Tibial artery (tissue), 4 donors: ENCODE measurements around the gene TFEB.

Source experiments
- DNase-seq, 2 donors: peaks; one replicate each; pipeline ENCODE4 v3.0.0-alpha.2; 2019
- H3K27ac ChIP-seq, 2 donors: fragments of 200-600 bp; sonication (generic) in 1 of 2; 1 replicate in 1 of 2; 2 replicates in 1 of 2; pipeline ENCODE4 v1.5.1; 2018 to 2019; ENCODE audit warnings: mild to moderate bottlenecking in 1 of 2
- H3K27me3 ChIP-seq, 2 donors: fragments of 200-600 bp; sonication (generic) in 1 of 2; one replicate each; pipeline versions ENCODE4 v1.5.1 to v1.6.0; 2016 to 2019
- H3K36me3 ChIP-seq, 3 donors: fragments of 200-600 bp; sonication (generic) in 2 of 3; one replicate each; pipeline ENCODE4 v1.5.1; 2016 to 2019; ENCODE audit warnings: mild to moderate bottlenecking in 2 of 3
- H3K4me1 ChIP-seq, 4 donors: fragments of 200-600 bp; sonication (generic) in 2 of 4; 1 replicate in 3 of 4; 2 replicates in 1 of 4; pipeline ENCODE4 v1.5.1; 2016 to 2019
- H3K4me3 ChIP-seq, 2 donors: fragments of 200-600 bp; sonication (generic) in 1 of 2; 1 replicate in 1 of 2; 2 replicates in 1 of 2; pipeline ENCODE4 v1.5.1; 2018 to 2019; ENCODE audit warnings: mild to moderate bottlenecking in 2 of 2
- H3K9me3 ChIP-seq, 3 donors: fragments of 200-600 bp; sonication (generic) in 1 of 3; one replicate each; pipeline ENCODE4 v1.5.1; 2016 to 2019
- intact Hi-C: fragments of 100-400 bp; cut with DNase I; formaldehyde crosslinking; loops from one replicate; pipeline ENCODE4 v1.15.0; 2023; ENCODE audit warnings: low total_unique reads
- TF ChIP-seq, protein P1 (sequence below), 2 experiments: fragments of 200-600 bp in 1 of 2; fragments of 450-650 bp in 1 of 2; IDR thresholded peaks; one replicate each; pipeline ENCODE4 v1.5.1; 2017 to 2019; ENCODE audit warnings: antibody characterized with exemption in 2 of 2, mild to moderate bottlenecking in 1 of 2, moderate library complexity in 1 of 2

The TFEB gene

DNA sequence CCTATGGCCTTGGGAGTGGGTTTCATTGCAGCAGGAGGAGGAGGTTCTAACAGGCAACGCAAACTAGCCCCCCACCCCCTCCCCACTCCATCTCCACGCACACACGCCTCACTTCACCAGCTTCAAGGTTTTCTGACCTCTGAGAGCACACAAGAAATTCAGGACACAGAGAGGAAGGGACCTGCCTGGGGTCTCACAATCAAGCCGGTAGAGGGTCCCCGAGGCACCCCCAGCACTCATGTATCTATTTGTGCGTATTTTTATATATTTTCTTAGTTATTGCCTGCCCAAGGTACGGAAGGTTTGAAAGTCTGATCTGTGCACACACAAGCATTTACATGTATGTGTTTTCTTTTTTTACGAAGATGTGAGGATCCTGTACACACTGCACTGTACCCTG is 80.2 kb downstream of the TFEB start:
- Histone ChIP-seq H3K4me3 (no peak overlapping the region), H3K4me1 (no peaks in the 10 kb centered on the region), H3K36me3 (peaks cover 0 to 4% (median 0%) of the 10 kb centered on the region in 3 donors), H3K27ac (no peak overlapping the region), H3K27me3 (peaks cover 0 to 33% of the 10 kb centered on the region in 2 donors), H3K9me3 (no peaks in the 10 kb centered on the region)
- no peak for DNase-seq
- intact Hi-C loops, result no loop called here
- TF ChIP-seq, protein P1, sequence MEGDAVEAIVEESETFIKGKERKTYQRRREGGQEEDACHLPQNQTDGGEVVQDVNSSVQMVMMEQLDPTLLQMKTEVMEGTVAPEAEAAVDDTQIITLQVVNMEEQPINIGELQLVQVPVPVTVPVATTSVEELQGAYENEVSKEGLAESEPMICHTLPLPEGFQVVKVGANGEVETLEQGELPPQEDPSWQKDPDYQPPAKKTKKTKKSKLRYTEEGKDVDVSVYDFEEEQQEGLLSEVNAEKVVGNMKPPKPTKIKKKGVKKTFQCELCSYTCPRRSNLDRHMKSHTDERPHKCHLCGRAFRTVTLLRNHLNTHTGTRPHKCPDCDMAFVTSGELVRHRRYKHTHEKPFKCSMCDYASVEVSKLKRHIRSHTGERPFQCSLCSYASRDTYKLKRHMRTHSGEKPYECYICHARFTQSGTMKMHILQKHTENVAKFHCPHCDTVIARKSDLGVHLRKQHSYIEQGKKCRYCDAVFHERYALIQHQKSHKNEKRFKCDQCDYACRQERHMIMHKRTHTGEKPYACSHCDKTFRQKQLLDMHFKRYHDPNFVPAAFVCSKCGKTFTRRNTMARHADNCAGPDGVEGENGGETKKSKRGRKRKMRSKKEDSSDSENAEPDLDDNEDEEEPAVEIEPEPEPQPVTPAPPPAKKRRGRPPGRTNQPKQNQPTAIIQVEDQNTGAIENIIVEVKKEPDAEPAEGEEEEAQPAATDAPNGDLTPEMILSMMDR (IDR thresholded peaks at IDR 0.05), result no peak

DNA sequence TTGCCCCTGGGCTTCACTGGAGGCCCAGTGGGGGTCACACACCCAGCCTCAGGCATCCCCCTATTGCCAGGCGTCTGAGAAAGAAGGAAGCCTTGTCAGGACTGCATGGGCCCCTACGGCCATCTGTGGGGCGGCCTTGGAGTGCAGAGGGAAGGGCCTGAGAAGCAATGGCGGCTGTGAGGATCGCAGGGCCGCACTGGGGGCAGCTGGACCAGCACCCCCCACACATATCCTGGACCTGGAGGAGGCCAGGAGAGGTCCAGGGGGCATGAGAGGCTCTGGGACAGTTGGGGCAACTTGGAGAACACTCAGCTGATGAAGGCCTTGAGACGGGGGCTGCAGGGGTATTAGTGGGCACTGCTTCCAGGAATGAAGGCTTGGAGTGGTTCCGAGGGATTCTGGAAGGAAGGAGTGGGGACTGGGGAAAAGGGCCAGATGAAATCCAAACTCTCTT is 80.7 kb downstream of the TFEB start:
- no peaks in the 10 kb centered on the region for H3K9me3 ChIP-seq
- no peaks in the 10 kb centered on the region for H3K4me1 ChIP-seq
- H3K27me3 ChIP-seq, result peaks cover 0 to 33% of the 10 kb centered on the region in 2 donors
- TF ChIP-seq, protein P1 (IDR thresholded peaks at IDR 0.05), result no peak
- intact Hi-C loops, result no loop called here
- peaks cover 0 to 4% (median 0%) of the 10 kb centered on the region in 3 donors for H3K36me3 ChIP-seq
- H3K27ac ChIP-seq, result no peak overlapping the region
- no peak for DNase-seq
- no peak overlapping the region for H3K4me3 ChIP-seq

DNA sequence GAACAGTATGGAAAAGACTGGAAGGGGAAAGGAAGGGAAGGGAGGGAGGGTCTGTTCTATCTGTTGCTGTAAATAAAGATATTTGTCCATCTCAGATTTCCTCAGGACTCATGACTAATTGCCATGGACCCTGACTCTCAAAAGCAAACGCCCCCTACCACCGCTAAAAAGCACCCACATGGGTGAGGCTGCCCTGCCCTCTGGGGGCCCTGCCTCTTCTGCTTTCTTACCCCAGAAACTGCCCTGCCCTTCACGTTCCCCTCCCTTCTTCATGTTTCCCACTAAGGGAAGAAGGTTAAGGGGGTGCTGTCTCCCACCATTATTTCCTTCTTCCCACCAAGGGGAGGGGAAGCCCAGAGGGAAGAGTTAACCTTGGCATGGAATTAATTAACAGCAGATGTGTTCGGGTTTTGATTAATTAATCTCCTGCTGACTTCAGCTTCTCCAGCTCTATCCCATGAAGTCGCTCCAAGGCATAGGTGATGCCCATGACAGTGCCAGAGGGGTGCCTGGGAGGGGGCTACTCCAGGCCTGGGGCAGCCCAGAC is 81.2 kb downstream of the TFEB start:
- H3K9me3 ChIP-seq, result no peaks in the 10 kb centered on the region
- no peaks in the 10 kb centered on the region for H3K4me1 ChIP-seq
- TF ChIP-seq, protein P1 (IDR thresholded peaks at IDR 0.05), result no peak
- H3K27ac ChIP-seq, result no peak overlapping the region
- peaks cover 0 to 7% (median 0%) of the 10 kb centered on the region in 3 donors for H3K36me3 ChIP-seq
- H3K27me3 ChIP-seq, result peaks cover 0 to 34% of the 10 kb centered on the region in 2 donors
- H3K4me3 ChIP-seq, result no peak overlapping the region
- intact Hi-C loops, result no loop called here
- DNase-seq, result no peak

DNA sequence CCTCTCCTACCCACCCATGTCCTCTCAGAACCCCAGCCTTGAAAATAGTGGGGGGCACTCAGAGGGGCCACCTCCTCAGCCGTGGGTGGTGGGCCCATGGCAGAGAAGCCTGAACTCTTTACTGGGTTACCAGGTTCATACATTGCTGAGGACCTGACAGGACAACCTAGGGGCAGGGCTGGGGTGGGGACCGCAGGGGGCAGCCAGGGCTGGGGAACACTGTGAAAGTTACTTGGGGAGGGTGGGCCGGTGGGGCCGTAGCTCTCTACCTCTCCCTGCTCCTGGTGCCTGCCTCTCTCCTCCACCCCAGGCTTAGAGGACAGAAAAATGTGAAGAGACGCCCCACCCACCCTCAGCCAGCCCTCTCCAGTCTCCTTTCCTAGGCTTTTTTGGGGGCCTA is 81.7 kb downstream of the TFEB start:
- no peak for DNase-seq
- H3K27ac ChIP-seq, result no peak overlapping the region
- TF ChIP-seq, protein P1 (IDR thresholded peaks at IDR 0.05), result no peak
- intact Hi-C loops, result no loop called here
- H3K27me3 ChIP-seq, result peaks cover 0 to 39% of the 10 kb centered on the region in 2 donors
- H3K4me1 ChIP-seq, result no peaks in the 10 kb centered on the region
- H3K36me3 ChIP-seq, result peaks cover 0 to 8% (median 0%) of the 10 kb centered on the region in 3 donors
- H3K9me3 ChIP-seq, result no peaks in the 10 kb centered on the region
- no peak overlapping the region for H3K4me3 ChIP-seq

DNA sequence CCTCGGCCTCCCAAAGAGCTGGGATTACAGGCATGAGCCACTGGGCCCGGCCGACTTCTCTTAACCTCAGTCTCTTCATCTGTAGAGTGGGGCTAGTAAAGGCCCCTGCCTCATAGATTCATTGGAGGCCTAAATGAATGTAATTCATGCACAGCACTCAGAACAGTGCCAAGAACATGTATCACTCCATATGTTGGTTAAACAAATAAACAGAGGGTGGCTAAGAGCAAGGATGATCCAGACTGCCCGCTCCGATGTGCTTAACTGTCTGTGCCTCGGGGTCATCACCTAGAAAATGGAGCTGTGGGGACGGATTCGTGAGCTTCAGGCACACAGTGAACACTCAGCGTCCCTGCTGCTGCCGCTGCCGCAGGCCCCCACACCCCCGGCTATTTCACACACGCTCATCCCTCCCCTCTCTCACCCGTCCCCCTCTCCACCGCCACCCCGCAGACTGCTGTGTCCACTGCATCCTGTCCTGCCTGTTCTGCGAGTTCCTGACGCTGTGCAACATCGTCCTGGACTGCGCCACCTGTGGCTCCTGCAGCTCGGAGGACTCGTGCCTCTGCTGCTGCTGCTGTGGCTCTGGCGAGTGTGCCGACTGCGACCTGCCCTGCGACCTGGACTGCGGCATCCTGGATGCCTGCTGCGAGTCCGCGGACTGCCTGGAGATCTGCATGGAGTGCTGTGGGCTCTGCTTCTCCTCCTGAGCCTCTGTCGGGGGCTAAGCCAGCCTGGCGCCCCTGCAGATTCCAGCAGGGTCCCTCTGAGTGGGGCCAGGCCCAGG is 82.3 kb downstream of the TFEB start:
- H3K36me3 ChIP-seq, result peaks cover 0 to 8% (median 0%) of the 10 kb centered on the region in 3 donors
- TF ChIP-seq, protein P1 (IDR thresholded peaks at IDR 0.05), result no peak

More for the DNA sequence above, 82.3 kb downstream of the TFEB start:
- Histone ChIP-seq H3K27ac (no peak overlapping the region), H3K4me1 (no peaks in the 10 kb centered on the region), H3K27me3 (peaks cover 0 to 45% of the 10 kb centered on the region in 2 donors), H3K4me3 (no peak overlapping the region), H3K9me3 (no peaks in the 10 kb centered on the region)
- intact Hi-C loops, result no loop called here
- no peak for DNase-seq
